DND-41 (cell line): Measurements from ENCODE around the gene POC1A.

Source experiments
- CTCF ChIP-seq: IDR thresholded peaks from 2 replicates; pipeline ENCODE4 v1.5.1; 2012; ENCODE audit warnings: borderline replicate concordance, low read length, moderate library complexity, mild to moderate bottlenecking; ENCODE audit not compliant: poor library complexity, severe bottlenecking; ENCODE audit errors: extremely low read depth
- EZH2 ChIP-seq: IDR thresholded peaks from 3 replicates; pipeline ENCODE4 v1.6.1; 2012; ENCODE audit warnings: borderline replicate concordance, low read depth, mild to moderate bottlenecking, moderate library complexity, low read length, inconsistent platforms; ENCODE audit not compliant: severe bottlenecking

DNA sequence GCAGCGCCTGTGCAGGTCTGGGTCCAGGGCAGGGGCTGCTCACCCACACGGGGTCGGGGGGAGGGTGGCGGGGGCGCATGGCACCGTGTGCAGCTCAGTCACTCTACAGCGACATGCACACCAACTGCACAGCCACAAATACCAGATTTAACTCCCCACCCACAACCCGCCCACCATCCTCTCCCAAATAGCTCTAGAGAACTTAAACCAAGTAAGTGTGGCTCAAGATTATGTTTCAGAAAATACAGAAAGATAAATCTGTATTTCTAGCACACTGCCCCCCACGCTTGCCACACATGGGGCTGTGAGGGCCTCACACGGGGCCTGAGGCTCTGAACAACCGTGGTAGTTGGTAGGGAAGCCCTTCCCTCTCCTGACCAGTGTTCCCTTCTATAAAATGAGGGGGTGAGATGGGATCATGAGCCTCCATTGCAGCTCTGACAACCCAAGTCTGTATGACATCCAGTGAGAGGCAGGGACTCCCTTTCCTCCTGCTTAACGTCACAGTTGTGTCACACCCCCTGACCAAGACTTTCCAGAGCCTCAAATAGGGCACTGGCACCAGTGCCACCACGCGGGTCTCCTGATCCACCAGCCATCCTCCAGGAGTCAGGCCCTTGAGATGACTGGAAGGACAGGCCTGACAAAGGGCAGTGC is 23.1 kb downstream of the POC1A start:
- no peak for TF ChIP-seq CTCF
- no peak for TF ChIP-seq EZH2
